Keratinocyte (primary cell): ENCODE measurements around the gene TIGIT. TPM values are rescaled to one million over a fixed set of nuclear protein-coding genes. Genes with fewer than 3 reads are reported as not detected.
A peak's percentile ranks its signal among the peaks of the same experiment; 100 is the strongest.

Experiments
- DNase-seq: peaks from one replicate; pipeline ENCODE4 v3.0.0-alpha.2; 2011; ENCODE audit warnings: low read depth, missing footprints, low spot score
- FAIRE-seq: peaks from 2 replicates; lab custom pipeline; 2011; peaks lifted over from hg19 to GRCh38; lab: Jason Lieb, UNC
- H2AFZ ChIP-seq: 2 replicates; pipeline ENCODE4 v1.6.0; 2012; ENCODE audit warnings: low read length, control low read depth, inconsistent platforms; ENCODE audit not compliant: control insufficient read depth
- H3K27ac ChIP-seq: 2 replicates; pipeline ENCODE4 v1.5.1; 2011; ENCODE audit warnings: low read length; ENCODE audit not compliant: control insufficient read depth, insufficient read depth
- H3K27me3 ChIP-seq: 3 replicates; pipeline ENCODE4 v1.6.0; 2011; ENCODE audit warnings: low read length; ENCODE audit not compliant: control insufficient read depth, insufficient read depth; ENCODE audit errors: extremely low read depth
- H3K36me3 ChIP-seq, 2 experiments: 2 replicates in 1 of 2; 3 replicates in 1 of 2; pipeline ENCODE4 v1.5.1; 2011; ENCODE audit warnings: low read length in 2 of 2, mild to moderate bottlenecking in 1 of 2; ENCODE audit not compliant: control insufficient read depth in 2 of 2, insufficient read depth in 2 of 2; ENCODE audit errors: extremely low read depth in 1 of 2
- H3K4me1 ChIP-seq: 3 replicates; pipeline ENCODE4 v1.5.1; 2011; ENCODE audit warnings: low read length; ENCODE audit not compliant: control insufficient read depth, insufficient read depth; ENCODE audit errors: extremely low read depth
- H3K4me2 ChIP-seq: 3 replicates; pipeline ENCODE4 v1.6.0; 2011; ENCODE audit warnings: low read depth, low read length; ENCODE audit not compliant: control insufficient read depth, insufficient read depth; ENCODE audit errors: extremely low read depth
- H3K4me3 ChIP-seq, 3 experiments: fragments of 200-600 bp in 1 of 3; sonication (generic) in 1 of 3; 2 replicates in 2 of 3; 3 replicates in 1 of 3; pipeline ENCODE4 v1.5.1; 2011 to 2016; ENCODE audit warnings: low read length in 3 of 3, mild to moderate bottlenecking in 3 of 3, control low read depth in 2 of 3, inconsistent platforms in 1 of 3, low read depth in 1 of 3, mixed read lengths in 1 of 3, mixed run types in 1 of 3, moderate library complexity in 1 of 3; ENCODE audit not compliant: control insufficient read depth in 2 of 3, insufficient read depth in 2 of 3; ENCODE audit errors: extremely low read depth in 1 of 3
- H3K79me2 ChIP-seq: 2 replicates; pipeline ENCODE4 v1.6.0; 2012; ENCODE audit warnings: low read length; ENCODE audit not compliant: control insufficient read depth, insufficient read depth
- H3K9ac ChIP-seq: 3 replicates; pipeline ENCODE4 v1.6.0; 2011; ENCODE audit warnings: low read length; ENCODE audit not compliant: control insufficient read depth, insufficient read depth; ENCODE audit errors: extremely low read depth
- H3K9me1 ChIP-seq: 3 replicates; pipeline ENCODE4 v1.6.0; 2011; ENCODE audit warnings: low read length; ENCODE audit not compliant: control insufficient read depth, insufficient read depth; ENCODE audit errors: extremely low read depth
- H3K9me3 ChIP-seq: 2 replicates; pipeline ENCODE4 v1.5.1; 2012; ENCODE audit warnings: low read depth, low read length; ENCODE audit not compliant: control insufficient read depth
- H4K20me1 ChIP-seq: 3 replicates; pipeline ENCODE4 v1.6.0; 2011; ENCODE audit warnings: low read length; ENCODE audit not compliant: control insufficient read depth, insufficient read depth; ENCODE audit errors: extremely low read depth
- EZH2 ChIP-seq: IDR thresholded peaks from one replicate; pipeline ENCODE4 v1.6.1; 2012; ENCODE audit warnings: inconsistent platforms, mild to moderate bottlenecking, low read length, moderate library complexity
- dilution Hi-C: fragments of 300-500 bp; cut with MboI; formaldehyde crosslinking; loops from one replicate; pipeline ENCODE4 v1.7.0; 2020; ENCODE audit warnings: low sequenced_read_pairs; ENCODE audit not compliant: extremely low pct_ligation_motif_present
- polyA plus RNA-seq, 5 experiments: library from polyadenylated mRNA; depleted of rRNA in 3 of 5; stranded (reverse) in 3 of 5; stranded (forward) in 1 of 5; unstranded in 1 of 5; fragments of >200 nt; gene quantifications; 1 replicate in 1 of 5; 2 replicates in 3 of 5; 3 replicates in 1 of 5; pipeline versions ENCODE4 v1.2.1 to v1.2.3, GENCODE V29; 2011 to 2012; ENCODE audit warnings: missing spikeins in 2 of 5, low read depth in 1 of 5, low replicate concordance in 1 of 5
- TF ChIP-seq, protein P1 (sequence below), 3 experiments: IDR thresholded peaks in 1 of 3; conservative IDR thresholded peaks in 1 of 3; optimal IDR thresholded peaks in 1 of 3; 2 replicates in 2 of 3; 3 replicates in 1 of 3; pipeline versions ENCODE3 to v1.5.1; 2011; ENCODE audit warnings: low read length in 3 of 3, mild to moderate bottlenecking in 3 of 3, moderate library complexity in 2 of 3, control low read depth in 1 of 3, inconsistent platforms in 1 of 3; ENCODE audit not compliant: insufficient read depth in 2 of 3; ENCODE audit errors: extremely low read depth in 1 of 3

Gene TIGIT
- polyA plus RNA-seq, 1 donor (not counting 4 experiments of a cell fraction or from before 2014, with no cell fraction given): not detected

DNA sequence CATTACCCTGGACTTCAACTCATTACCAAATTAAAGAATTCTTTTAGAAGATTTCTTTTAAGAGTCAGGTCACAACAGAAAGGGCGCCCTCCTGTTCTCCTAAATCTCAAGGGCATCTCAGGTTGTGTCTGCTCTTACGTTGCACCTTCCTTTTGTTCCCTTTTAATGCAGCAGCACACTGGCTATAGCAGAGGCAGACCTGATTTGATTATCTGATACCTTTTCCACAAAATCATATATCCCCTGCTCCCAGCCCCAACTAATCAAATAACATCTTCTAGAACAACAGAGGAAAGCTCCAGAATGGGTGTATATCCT lies 40.1 kb downstream of the TIGIT start:
- no peak for FAIRE-seq

DNA sequence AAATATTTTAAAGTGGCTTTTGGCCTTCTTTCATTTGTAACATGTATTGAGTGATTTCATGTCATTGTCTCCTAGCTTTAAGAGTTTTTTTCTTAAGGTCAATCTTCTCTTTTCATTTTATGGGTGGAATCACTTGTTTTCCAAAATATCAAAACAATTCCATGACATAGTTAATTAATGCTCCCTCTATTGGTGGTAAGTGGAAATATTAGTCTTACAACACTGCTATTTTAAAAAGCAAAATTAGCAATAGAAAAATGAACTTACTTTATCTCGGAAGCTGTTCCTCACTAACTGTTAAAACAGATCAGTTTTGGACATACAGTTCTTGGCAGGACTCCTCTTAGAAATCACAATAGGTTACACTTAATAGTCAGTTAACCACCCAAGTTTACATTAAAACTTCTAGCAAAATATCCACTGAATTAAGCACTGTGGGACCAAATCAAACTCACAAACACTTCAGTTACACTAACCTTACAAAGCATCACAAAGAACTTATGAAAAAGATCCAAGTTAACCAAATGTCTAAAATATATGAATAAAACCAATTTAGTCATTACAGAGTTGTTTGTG lies 42.4 kb downstream of the TIGIT start:
- Histone ChIP-seq H2AFZ (no peak overlapping the region), H3K27me3 (no peaks in the 10 kb centered on the region), H3K36me3 (no peaks in the 10 kb centered on the region), H3K4me3 (no peak overlapping the region), H3K9me3 (no peaks in the 10 kb centered on the region), H3K27ac (no peak overlapping the region), H3K9me1 (no peaks in the 10 kb centered on the region), H3K9ac (no peak overlapping the region), H3K4me2 (no peak overlapping the region), H3K79me2 (no peaks in the 10 kb centered on the region), H4K20me1 (no peaks in the 10 kb centered on the region), H3K4me1 (no peaks in the 10 kb centered on the region)
- dilution Hi-C loops: no loop called here
- DNase-seq: no peak
- TF ChIP-seq EZH2: no peak
- TF ChIP-seq, protein P1, sequence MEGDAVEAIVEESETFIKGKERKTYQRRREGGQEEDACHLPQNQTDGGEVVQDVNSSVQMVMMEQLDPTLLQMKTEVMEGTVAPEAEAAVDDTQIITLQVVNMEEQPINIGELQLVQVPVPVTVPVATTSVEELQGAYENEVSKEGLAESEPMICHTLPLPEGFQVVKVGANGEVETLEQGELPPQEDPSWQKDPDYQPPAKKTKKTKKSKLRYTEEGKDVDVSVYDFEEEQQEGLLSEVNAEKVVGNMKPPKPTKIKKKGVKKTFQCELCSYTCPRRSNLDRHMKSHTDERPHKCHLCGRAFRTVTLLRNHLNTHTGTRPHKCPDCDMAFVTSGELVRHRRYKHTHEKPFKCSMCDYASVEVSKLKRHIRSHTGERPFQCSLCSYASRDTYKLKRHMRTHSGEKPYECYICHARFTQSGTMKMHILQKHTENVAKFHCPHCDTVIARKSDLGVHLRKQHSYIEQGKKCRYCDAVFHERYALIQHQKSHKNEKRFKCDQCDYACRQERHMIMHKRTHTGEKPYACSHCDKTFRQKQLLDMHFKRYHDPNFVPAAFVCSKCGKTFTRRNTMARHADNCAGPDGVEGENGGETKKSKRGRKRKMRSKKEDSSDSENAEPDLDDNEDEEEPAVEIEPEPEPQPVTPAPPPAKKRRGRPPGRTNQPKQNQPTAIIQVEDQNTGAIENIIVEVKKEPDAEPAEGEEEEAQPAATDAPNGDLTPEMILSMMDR (optimal IDR thresholded peaks at IDR 0.05 in 1 of 3, IDR thresholded peaks at IDR 0.05 in 1 of 3, conservative IDR thresholded peaks at IDR 0.05 in 1 of 3; ENCODE audit: extremely low read depth in 1 of 3, insufficient read depth in 2 of 3, low read length in 3 of 3): peak in 2 of 3 experiments; percentile 3 to 20
- no peak for FAIRE-seq

More for the DNA sequence above, 40.1 kb downstream of the TIGIT start:
- H3K4me2 ChIP-seq: no peak overlapping the region
- no peaks in the 10 kb centered on the region for H3K36me3 ChIP-seq
- H2AFZ ChIP-seq: no peak overlapping the region
- no peaks in the 10 kb centered on the region for H3K27me3 ChIP-seq
- no peaks in the 10 kb centered on the region for H3K79me2 ChIP-seq
- H3K9me3 ChIP-seq: no peaks in the 10 kb centered on the region
- no peaks in the 10 kb centered on the region for H3K4me1 ChIP-seq
- no peaks in the 10 kb centered on the region for H3K9me1 ChIP-seq
- dilution Hi-C loops: no loop called here
- no peak overlapping the region for H3K4me3 ChIP-seq
- TF ChIP-seq, protein P1 (optimal IDR thresholded peaks at IDR 0.05 in 1 of 3, IDR thresholded peaks at IDR 0.05 in 1 of 3, conservative IDR thresholded peaks at IDR 0.05 in 1 of 3; ENCODE audit: extremely low read depth in 1 of 3, insufficient read depth in 2 of 3, low read length in 3 of 3): no peak
- no peak for TF ChIP-seq EZH2
- H4K20me1 ChIP-seq: no peaks in the 10 kb centered on the region
- DNase-seq: no peak
- H3K27ac ChIP-seq: no peak overlapping the region
- H3K9ac ChIP-seq: no peak overlapping the region
